Liver (tissue), 9 donors: Measurements from ENCODE around the gene FBRS. TPM values are rescaled to one million over a fixed set of nuclear protein-coding genes. Genes with fewer than 3 reads are reported as not detected.
A peak's percentile ranks its signal among the peaks of the same experiment; 100 is the strongest.
"Not testable (repeated sequence)": the region's sequence is repeated elsewhere in the genome, so short reads cannot be mapped to it uniquely, and the experiment has no call there.

Experiments used
- DNase-seq: peaks from one replicate; pipeline ENCODE4 v3.0.0-alpha.2; 2017; ENCODE audit warnings: low spot score
- H3K27ac ChIP-seq, 2 donors: one replicate each; pipeline ENCODE4 v1.7.0; 2013; ENCODE audit warnings: inconsistent platforms in 2 of 2, low read length in 2 of 2, control low read depth in 1 of 2, low read depth in 1 of 2, mild to moderate bottlenecking in 1 of 2
- H3K27me3 ChIP-seq, 4 donors: one replicate each; pipeline versions ENCODE4 v1.6.1 to v1.7.0; 2013; ENCODE audit warnings: low read length in 3 of 4, inconsistent platforms in 1 of 4, mild to moderate bottlenecking in 1 of 4, moderate library complexity in 1 of 4; ENCODE audit not compliant: control insufficient read depth in 4 of 4, insufficient read depth in 4 of 4
- H3K36me3 ChIP-seq, 4 donors: one replicate each; pipeline versions ENCODE4 v1.6.1 to v1.7.0; 2013; ENCODE audit warnings: low read length in 3 of 4, mild to moderate bottlenecking in 3 of 4, low read depth in 1 of 4, moderate library complexity in 1 of 4; ENCODE audit not compliant: control insufficient read depth in 4 of 4, insufficient read depth in 3 of 4
- H3K4me1 ChIP-seq, 4 donors: one replicate each; pipeline versions ENCODE4 v1.6.1 to v1.7.0; 2013; ENCODE audit warnings: low read length in 3 of 4, mild to moderate bottlenecking in 3 of 4, moderate library complexity in 1 of 4; ENCODE audit not compliant: control insufficient read depth in 4 of 4, insufficient read depth in 4 of 4
- H3K4me3 ChIP-seq, 3 donors: one replicate each; pipeline versions ENCODE4 v1.6.1 to v1.7.0; 2013; ENCODE audit warnings: low read length in 3 of 3, control low read depth in 1 of 3, low read depth in 1 of 3, mild to moderate bottlenecking in 1 of 3
- H3K9ac ChIP-seq, 2 donors: one replicate each; pipeline ENCODE4 v1.7.0; 2013; ENCODE audit warnings: low read length in 2 of 2, mild to moderate bottlenecking in 2 of 2, moderate library complexity in 2 of 2, control low read depth in 1 of 2, low read depth in 1 of 2
- H3K9me3 ChIP-seq, 4 donors: one replicate each; pipeline versions ENCODE4 v1.6.1 to v1.7.0; 2013; ENCODE audit warnings: low read length in 3 of 4; ENCODE audit not compliant: control insufficient read depth in 4 of 4
- CTCF ChIP-seq: fragments of 150-350 bp; IDR thresholded peaks from 2 replicates; pipeline ENCODE4 v1.5.1; 2017; ENCODE audit warnings: improper control_type of control experiment, low read depth, low read length; ENCODE audit not compliant: missing input control
- EGR1 ChIP-seq, 2 donors: IDR thresholded peaks; 2 replicates each; pipeline ENCODE4 v1.6.1; 2016 to 2018; ENCODE audit warnings: antibody characterized with exemption in 2 of 2, low read depth in 2 of 2
- FOXA1 ChIP-seq: IDR thresholded peaks from 2 replicates; pipeline ENCODE4 v1.6.1; 2016; ENCODE audit warnings: antibody characterized with exemption
- FOXA2 ChIP-seq: IDR thresholded peaks from 2 replicates; pipeline ENCODE4 v1.6.1; 2016; ENCODE audit warnings: antibody characterized with exemption
- GABPA ChIP-seq, 2 donors: IDR thresholded peaks in 1 of 2; conservative IDR thresholded peaks in 1 of 2; 2 replicates each; pipeline ENCODE4 v1.6.1; 2016; ENCODE audit warnings: antibody characterized with exemption in 2 of 2, mild to moderate bottlenecking in 1 of 2, moderate library complexity in 1 of 2
- HNF4A ChIP-seq, 2 donors: conservative IDR thresholded peaks; 2 replicates each; pipeline ENCODE4 v1.6.1; 2016; ENCODE audit warnings: antibody characterized with exemption in 2 of 2, mild to moderate bottlenecking in 2 of 2
- HNF4G ChIP-seq: IDR thresholded peaks from 2 replicates; pipeline ENCODE4 v1.6.1; 2016; ENCODE audit warnings: antibody characterized with exemption
- JUND ChIP-seq, 2 donors: IDR thresholded peaks; 2 replicates each; pipeline ENCODE4 v1.6.1; 2016; ENCODE audit warnings: antibody characterized with exemption in 2 of 2
- NR2F2 ChIP-seq: IDR thresholded peaks from 2 replicates; pipeline ENCODE4 v1.6.1; 2016; ENCODE audit warnings: antibody characterized with exemption
- RAD21 ChIP-seq, 2 donors: IDR thresholded peaks; 2 replicates each; pipeline ENCODE4 v1.6.1; 2016; ENCODE audit warnings: antibody characterized with exemption in 2 of 2, mild to moderate bottlenecking in 2 of 2
- SP1 ChIP-seq: IDR thresholded peaks from 2 replicates; pipeline ENCODE4 v1.6.1; 2018; ENCODE audit warnings: antibody characterized with exemption, mild to moderate bottlenecking
- YY1 ChIP-seq: IDR thresholded peaks from 2 replicates; pipeline ENCODE4 v1.6.1; 2016; ENCODE audit warnings: antibody characterized with exemption, mild to moderate bottlenecking
- WGBS: extraction: QIAGEN DNeasy Blood & Tissue Kit; methylation state at CpG from one replicate; pipeline ENCODE4 v1.1.7; 2013; 5-methylcytosine and 5-hydroxymethylcytosine counted together
- polyA plus RNA-seq, 2 donors: library from polyadenylated mRNA; stranded (reverse) in 1 of 2; unstranded in 1 of 2; fragments of 200-250 nt in 1 of 2; fragments of >200 nt in 1 of 2; fragmentation: Nextera tagmentation in 1 of 2; extraction: Ambion mirVana in 1 of 2; gene quantifications; one replicate each; pipeline versions ENCODE4 v1.2.1 to v1.2.3, GENCODE V29; 2013 to 2015
- total RNA-seq, 2 donors: library from RNA; depleted of rRNA; stranded (reverse); fragments of >200 nt; gene quantifications; one replicate each; pipeline ENCODE4 v1.2.3, GENCODE V29; 2014
- donor health status: healthy.
- donor health status: healthy.
- donor health status: healthy.
- donor health status: healthy.
- donor health status: healthy.

Gene FBRS
- total and polyA plus RNA-seq, 4 donors: 4.1 to 15.5 (median 11.2) TPM

- no peak for TF ChIP-seq CTCF
- no peak for TF ChIP-seq NR2F2
- no peak for TF ChIP-seq FOXA1
- TF ChIP-seq GABPA (IDR thresholded peaks at IDR 0.05 in 1 of 2, conservative IDR thresholded peaks at IDR 0.05 in 1 of 2): no peak
- TF ChIP-seq HNF4A (conservative IDR thresholded peaks at IDR 0.05): no peak
- TF ChIP-seq FOXA2: no peak
- no peak for TF ChIP-seq JUND (IDR thresholded peaks at IDR 0.05)
- no peak for TF ChIP-seq SP1
Measured at GRCh38 chr16:30636599-30636998, 21.6 kb upstream of the FBRS start (continued).

- not testable (repeated sequence) for H3K27me3 ChIP-seq, H3K36me3 ChIP-seq, H3K4me1 ChIP-seq, H3K9me3 ChIP-seq, H3K4me3 ChIP-seq, H3K9ac ChIP-seq, H3K27ac ChIP-seq, DNase-seq
- 93% methylated on average over 10 of the region's 10 CpGs for WGBS
Measured at GRCh38 chr16:30637139-30637538, 21.1 kb upstream of the FBRS start.

- Histone ChIP-seq H3K27ac (no peak overlapping the region), H3K9ac (no peak overlapping the region), H3K36me3 (no peaks in the 10 kb centered on the region), H3K4me3 (no peak overlapping the region), H3K27me3 (no peaks in the 10 kb centered on the region), H3K4me1 (peaks cover 2 to 9% (median 6%) of the 10 kb centered on the region in 4 donors), H3K9me3 (no peaks in the 10 kb centered on the region)
- 5% methylated on average over 1 of the region's 1 CpG for WGBS
- DNase-seq: no peak
- peak; percentile 73 to 81 for TF ChIP-seq RAD21 (IDR thresholded peaks at IDR 0.05)
- no peak for TF ChIP-seq SP1
- TF ChIP-seq CTCF: peak; percentile 48
Measured at GRCh38 chr16:30637944-30638343, 20.3 kb upstream of the FBRS start.

GRCh38 chr16:30641378-30641982 is 16.8 kb upstream of the FBRS start:
- Histone ChIP-seq H3K9ac (no peak overlapping the region), H3K27me3 (no peaks in the 10 kb centered on the region), H3K9me3 (no peaks in the 10 kb centered on the region), H3K4me1 (peaks cover 0 to 2% (median 0%) of the 10 kb centered on the region in 4 donors), H3K27ac (no peak overlapping the region), H3K36me3 (no peaks in the 10 kb centered on the region), H3K4me3 (no peak overlapping the region)
- 95% methylated on average over 3 of the region's 3 CpGs for WGBS
- no peak for DNase-seq
- no peak for TF ChIP-seq YY1
- no peak for TF ChIP-seq SP1
- TF ChIP-seq GABPA (IDR thresholded peaks at IDR 0.05 in 1 of 2, conservative IDR thresholded peaks at IDR 0.05 in 1 of 2): no peak
- TF ChIP-seq CTCF: no peak
- no peak for TF ChIP-seq HNF4G
- no peak for TF ChIP-seq EGR1 (IDR thresholded peaks at IDR 0.05; ENCODE audit: low read depth in 2 of 2)
